Stimulated activated CD8-positive, alpha-beta memory T cell treated with anti-CD3 and anti-CD28 coated beads, Interleukin-12 subunit alpha, Interleukin-12 subunit beta, amount 100 ng/mL, for 24 hours (primary cell): Measurements from ENCODE around the gene LRFN3.
"Not testable (repeated sequence)": the region's sequence is repeated elsewhere in the genome, so short reads cannot be mapped to it uniquely, and the experiment has no call there.

ENCODE experiments used
- DNase-seq: peaks from one replicate; pipeline ENCODE4 v3.0.0-alpha.2; 2020; ENCODE audit errors: extremely low read depth

LRFN3 gene, protein sequence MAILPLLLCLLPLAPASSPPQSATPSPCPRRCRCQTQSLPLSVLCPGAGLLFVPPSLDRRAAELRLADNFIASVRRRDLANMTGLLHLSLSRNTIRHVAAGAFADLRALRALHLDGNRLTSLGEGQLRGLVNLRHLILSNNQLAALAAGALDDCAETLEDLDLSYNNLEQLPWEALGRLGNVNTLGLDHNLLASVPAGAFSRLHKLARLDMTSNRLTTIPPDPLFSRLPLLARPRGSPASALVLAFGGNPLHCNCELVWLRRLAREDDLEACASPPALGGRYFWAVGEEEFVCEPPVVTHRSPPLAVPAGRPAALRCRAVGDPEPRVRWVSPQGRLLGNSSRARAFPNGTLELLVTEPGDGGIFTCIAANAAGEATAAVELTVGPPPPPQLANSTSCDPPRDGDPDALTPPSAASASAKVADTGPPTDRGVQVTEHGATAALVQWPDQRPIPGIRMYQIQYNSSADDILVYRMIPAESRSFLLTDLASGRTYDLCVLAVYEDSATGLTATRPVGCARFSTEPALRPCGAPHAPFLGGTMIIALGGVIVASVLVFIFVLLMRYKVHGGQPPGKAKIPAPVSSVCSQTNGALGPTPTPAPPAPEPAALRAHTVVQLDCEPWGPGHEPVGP

DNA sequence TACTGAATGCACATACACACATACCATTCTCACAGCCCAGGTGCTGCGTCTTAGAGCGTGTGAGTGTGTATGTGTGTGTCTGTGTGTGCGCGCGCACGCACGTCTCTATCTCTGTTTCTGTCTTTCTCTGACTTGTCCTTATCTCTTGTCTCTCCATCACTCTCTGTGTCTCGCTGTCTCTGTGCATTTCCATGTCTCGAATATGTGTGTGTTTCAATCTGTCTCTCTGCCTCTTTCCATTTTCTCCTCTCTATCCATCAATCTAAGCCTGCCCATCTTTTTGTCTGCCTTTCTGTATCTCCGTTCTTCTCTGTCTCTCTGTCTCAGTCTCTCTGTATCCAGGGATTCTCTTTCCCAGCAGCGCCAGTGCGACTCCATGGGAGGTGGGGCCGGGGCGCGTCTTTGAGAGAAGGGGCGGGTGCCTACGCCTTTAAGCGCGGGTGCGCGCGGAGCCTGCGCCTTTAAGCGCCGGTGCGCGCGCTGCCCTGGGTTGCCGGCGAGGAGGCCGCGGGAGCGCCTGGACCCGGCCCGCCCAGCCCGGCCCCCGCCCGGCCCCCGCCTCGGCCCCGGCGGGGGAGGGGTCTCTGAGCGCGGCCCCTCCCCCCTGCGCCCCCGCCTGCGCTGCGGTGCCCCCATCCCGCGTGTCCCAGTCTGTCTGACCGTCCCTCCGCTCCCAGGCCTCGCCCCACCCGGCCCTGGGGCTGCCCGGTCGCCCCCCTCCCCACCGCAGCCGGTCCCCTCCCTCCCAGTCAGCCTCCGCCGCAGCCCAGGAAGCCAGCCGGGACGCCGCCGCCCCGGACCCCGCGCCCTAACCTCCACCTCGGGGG, at the start of gene LRFN3:
LRFN3 (plus strand) TSS at position 464 of the 827 bp plus-strand sequence. CDS start 3,052 bp downstream, outside the sequence.
- no peak for DNase-seq

GRCh38 chr19:35887197-35887596, 49.0 kb upstream of the LRFN3 start:
- no peak for DNase-seq

DNA sequence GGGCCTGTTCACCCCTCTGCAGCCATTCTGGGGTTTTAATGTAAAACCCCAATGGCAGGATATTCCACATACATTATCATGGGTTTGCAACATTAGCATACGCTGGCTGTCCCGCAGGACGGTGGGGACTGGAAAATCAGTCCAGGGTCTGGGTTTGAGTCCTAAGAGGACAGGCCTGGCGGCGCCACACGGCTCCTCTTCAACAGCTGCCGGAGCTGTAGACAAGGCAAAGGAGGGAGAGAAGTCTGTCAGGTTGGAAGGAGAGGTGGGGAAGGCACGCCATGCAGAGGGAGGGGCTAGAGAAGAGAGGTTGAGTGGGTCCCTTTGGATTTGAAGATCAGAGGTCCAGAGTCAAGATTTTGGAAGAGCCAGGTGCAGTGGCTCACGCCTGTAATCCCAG, 47.8 kb upstream of the LRFN3 start:
- no peak for DNase-seq

- DNase-seq: no peak
Observed at GRCh38 chr19:35889370-35890112, 46.6 kb upstream of the LRFN3 start.

DNA sequence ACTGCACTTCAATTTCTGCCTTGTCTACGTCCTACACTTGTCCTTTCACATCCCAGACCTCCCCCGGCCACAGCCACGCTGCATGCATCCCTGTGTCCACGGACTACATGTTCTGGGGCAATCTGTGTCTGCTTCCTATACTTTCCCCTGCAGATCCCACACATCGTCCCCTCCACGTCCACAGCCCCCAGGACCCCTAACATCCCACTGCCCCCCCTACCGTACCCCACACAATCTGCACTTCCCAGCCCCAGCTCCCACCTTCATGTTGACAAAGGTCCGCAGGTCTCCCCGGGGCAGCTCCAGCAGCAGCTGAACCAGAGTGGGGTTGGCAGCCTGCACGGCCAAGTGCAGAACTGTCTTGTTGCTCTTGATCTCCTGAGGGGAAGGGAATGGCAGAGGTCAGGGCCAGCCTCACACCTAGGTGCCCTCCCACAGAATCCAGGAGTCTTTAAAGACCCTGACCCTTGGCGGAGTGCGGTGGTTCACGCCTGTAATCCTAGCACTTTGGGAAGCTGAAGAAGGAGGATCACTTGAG, 46.0 kb upstream of the LRFN3 start:
- no peak for DNase-seq

- not testable (repeated sequence) for DNase-seq
Observed at GRCh38 chr19:35891819-35892218, 44.4 kb upstream of the LRFN3 start.

GRCh38 chr19:35894342-35894741, 41.8 kb upstream of the LRFN3 start:
- no peak for DNase-seq

DNA sequence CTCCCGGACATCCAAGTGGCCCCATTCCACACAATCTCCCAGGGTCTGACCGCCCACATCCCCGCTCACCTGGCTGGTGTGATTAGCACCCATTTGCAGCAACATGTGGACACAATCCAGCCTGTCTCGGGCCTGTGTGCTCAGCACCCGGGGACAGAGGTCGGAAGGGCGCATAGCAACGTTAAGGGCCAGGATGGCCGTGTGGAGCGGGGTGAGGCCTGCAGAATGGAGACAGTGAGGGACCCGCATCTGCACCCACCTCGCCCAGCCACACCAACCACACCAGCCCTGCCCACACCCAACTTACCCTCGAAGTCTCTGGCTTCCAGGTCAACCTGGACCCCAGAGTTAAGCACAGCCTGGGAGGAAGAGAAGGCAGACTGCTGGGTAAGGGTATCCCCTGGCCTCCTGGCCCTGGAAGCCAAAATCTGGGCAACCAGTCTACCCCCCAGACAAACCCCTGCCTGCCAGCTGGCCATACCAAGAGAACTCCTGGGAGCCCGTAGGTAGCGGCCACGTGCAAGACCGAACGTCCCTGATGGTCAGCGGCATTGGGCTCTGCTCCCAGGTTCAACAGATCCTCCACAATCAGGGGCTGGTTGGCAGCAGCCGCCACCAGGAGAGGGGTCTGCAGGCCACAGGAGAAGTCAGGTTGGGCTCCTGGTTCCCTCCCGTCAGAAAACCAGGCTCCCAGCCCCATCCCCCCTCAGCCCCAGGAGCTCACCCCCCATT, 40.1 kb upstream of the LRFN3 start:
- DNase-seq: no peak

- DNase-seq: no peak
Observed at GRCh38 chr19:35896643-35897040, 39.5 kb upstream of the LRFN3 start.

DNA sequence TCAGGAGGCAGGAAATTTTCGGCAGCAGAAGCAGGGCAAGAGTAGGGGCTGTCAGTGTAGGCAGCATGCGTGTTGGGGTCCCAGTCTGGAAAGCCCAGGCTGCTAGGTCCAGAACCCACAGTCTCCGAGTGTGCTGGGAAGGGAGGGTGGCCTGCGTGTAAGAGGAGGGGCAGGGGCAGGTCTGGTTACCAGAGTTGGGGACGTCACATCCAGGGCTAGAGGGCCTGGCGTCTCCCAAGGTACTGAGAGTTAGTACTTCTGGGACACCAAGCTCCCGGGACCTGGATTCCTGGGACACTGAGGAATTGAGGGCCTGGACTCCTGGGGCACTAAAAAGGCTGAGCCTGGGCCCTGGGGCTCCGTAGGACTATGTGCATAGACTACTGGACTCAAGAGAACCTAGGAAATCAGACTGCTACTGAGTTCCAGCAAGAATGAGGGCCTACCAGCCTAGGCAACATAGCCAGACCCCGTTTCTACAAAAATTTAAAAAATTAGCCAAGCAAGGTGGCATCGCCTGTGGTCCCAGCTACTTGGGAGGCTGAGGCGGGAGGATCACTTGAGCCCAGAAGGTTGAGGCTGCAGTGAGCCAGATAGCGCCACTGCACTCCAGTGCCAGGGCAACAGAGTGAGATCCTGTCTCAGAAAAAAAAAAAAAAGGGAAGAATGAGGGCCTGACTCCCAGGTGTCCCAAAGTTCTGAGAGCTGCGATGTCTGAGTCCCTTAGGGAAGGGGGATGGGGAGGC, 38.3 kb upstream of the LRFN3 start:
- DNase-seq: no peak

- DNase-seq: no peak
Observed at GRCh38 chr19:35898499-35898809, 37.7 kb upstream of the LRFN3 start.

DNA sequence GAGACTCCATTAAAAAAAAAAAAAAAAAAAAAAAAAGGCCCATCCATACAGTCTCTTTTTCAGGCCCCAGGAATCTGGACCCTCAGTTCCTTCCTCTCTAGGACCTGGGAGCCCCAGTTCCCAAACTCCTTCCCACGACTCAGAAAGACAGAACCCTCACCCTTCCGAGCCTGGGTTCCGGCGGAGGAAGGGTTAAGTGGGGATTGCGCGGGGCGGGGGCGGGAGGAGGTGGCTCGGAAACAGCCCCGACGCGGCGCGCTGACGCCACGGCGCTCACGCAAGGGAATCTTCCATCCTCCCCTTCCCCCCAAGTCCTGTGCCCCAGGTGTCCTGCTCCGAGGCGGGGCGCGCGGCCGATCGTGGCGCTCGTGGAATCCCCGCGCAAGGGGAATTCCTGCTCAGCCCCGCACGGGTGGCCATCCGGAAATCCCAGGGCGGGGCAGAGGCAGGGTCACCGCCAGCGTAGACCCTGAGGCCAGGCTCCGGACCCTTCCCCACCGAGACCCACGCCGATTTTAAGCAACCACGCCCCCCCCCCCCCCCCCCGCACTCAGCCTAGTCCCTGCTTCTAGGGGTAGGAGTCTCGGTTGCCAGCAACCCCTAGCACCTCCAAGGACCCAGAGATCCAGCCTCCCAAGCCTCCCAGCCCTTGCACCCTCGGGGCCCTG, 36.5 kb upstream of the LRFN3 start:
- peak; percentile 75 for DNase-seq

DNA sequence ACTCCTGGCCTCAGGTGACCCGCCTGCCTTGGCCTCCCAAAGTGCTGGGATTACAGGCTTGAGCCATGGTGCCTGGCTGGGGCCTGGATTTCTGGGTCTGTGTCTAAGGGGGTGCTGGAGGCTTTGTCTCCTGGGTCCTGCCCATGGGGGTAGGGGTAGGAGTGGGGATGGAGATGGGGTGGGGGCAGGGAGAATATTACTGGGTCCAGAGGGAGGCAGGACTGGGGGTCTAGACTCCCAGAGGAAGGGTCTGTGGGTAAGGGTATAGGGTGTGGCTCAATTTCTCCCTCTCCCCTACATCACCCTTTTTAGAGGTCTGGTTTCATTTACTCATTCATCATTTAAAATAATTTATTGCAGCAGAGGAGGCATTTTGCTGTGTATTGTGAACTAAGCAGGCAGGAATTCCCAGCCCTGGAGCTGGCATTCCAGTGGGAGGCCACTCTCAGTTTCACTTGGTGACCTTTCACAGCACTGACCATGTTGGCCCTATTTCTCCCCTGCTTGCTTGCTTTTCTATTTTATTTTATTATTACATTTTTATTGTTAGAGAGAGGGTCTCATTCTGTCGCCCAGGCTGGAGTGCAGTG, 35.0 kb upstream of the LRFN3 start:
- no peak for DNase-seq

GRCh38 chr19:35901854-35902661, 34.1 kb upstream of the LRFN3 start, which contains the start of gene HCST:
Gene HCST, plus strand, starts transcription at chr19:35902529. Its CDS starts 65 bp downstream, at chr19:35902594.
- no peak for DNase-seq

DNA sequence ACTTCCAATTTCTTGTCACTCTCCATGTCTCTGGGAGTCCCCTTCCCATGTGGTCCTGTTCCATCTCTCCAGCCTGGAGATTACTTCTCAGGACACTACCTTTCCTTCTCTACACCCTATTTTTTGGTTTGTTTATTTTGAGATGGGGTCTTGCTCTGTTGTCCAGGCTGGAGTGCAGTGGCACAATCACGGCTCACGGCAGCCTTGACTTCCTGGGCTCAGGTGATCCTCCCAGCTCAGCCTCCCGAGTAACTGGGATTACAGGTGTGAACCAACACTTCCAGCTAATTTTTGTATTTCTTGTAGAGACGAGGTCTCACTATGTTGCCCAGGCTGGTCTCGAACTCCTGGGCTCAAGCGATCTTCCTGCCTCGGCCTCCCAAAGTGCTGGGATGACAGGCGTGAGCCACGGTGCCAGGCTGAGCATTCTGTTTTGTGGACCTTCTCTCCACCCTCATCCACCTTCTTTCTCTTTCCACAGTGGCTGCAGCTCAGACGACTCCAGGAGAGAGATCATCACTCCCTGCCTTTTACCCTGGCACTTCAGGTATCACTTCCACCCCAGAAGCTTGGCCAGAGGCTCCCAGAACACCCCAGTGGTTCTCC, 33.2 kb upstream of the LRFN3 start:
- no peak for DNase-seq

GRCh38 chr19:35903550-35904179, 32.5 kb upstream of the LRFN3 start:
- peak; percentile 75 for DNase-seq

DNA sequence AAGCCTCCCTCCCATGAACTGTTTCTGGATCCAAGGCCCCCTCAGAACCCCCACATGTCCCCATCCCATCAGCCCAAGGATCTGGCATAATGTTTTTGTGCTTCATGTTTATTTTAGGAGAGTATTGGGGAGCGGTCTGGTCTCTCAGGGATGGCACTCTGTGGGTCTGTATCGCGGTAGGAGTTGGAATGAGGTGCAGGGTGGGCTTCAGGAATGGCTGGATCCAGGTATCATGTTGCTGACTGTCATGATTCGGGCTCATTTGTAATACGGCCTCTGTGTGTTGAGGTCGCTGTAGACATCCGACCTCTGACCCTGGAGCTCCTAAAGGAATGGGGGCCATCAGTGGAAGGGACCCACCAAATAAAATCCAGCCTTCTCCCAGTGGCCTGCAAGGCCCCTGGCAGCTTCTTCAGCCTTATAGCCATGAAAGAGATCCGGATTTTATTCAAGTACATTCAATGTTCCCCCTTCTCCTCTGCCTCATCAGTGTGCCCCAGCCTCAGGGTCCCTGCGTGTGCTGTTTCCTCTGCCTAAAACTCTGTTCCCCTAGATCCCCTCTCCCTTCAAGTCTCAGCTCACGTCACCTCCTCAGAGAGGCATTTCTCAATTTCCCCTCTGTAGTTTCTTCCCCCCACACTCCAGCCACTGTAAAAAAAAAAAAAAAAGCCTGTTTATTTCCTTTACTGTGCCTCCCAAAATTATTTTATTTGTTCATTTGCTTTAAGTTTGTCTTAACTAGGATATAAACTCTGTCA, 31.7 kb upstream of the LRFN3 start:
- no peak for DNase-seq
